ENCODE results near the gene PLAGL1. TPM values are rescaled to one million over a fixed set of nuclear protein-coding genes. Genes with fewer than 3 reads are reported as not detected.

PLAGL1 gene
- total and polyA plus RNA-seq, 2 of the 8 experiments (the other 6 are each of a cell fraction or from before 2014, with no cell fraction given), result 0.94 to 1.1 TPM

DNA sequence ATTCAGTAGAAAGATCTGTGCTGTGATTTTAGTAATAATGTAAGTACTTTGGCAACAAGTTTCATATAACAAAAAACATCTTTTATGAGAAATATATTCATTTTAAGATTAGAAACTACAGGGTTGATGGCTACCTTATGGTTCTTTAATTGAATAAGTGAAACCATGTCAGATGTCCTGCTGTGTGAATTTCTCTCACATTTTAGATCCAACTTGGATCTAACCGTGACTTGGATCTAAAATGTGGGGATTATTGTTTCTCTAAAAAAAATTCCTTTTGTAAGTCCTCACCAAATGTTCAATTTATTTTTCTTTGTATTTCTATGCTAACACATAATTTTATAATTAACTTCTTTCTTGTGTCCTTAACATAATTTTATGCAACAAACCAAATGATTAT, 113.4 kb downstream of the PLAGL1 start:
- Histone ChIP-seq H2AFZ (ENCODE audit: low read length) (no peak overlapping the region), H4K91ac (replicated peaks; ENCODE audit: insufficient read length, low read length) (no peak overlapping the region), H3K36me3 (ENCODE audit: control insufficient read depth in 2 of 4, insufficient read depth in 4 of 4, low read length in 3 of 4) (no peaks in the 10 kb centered on the region), H2BK5ac (ENCODE audit: low read depth, low read length) (no peak overlapping the region), H3K14ac (ENCODE audit: insufficient read length) (no peak overlapping the region), H3K4me3 (ENCODE audit: extremely low read depth in 1 of 4, insufficient read depth in 2 of 4, low read depth in 3 of 4, low read length in 4 of 4) (no peak overlapping the region), H2BK20ac (ENCODE audit: low read length) (no peak overlapping the region), H3K27me3 (replicated peaks in 1 of 4; ENCODE audit: control insufficient read depth in 3 of 4, extremely low read depth in 1 of 4, insufficient read depth in 3 of 4, low read length in 3 of 4) (no peaks in the 10 kb centered on the region), H4K8ac (ENCODE audit: extremely low read depth, insufficient read depth, low read length) (no peak overlapping the region), H3K18ac (ENCODE audit: extremely low read depth, low read length) (no peak overlapping the region), H3K9ac (replicated peaks in 1 of 4; ENCODE audit: extremely low read depth in 1 of 4, low read depth in 3 of 4, low read length in 3 of 4) (no peak overlapping the region), H2BK15ac (ENCODE audit: low read length) (no peak overlapping the region), H3K27ac (ENCODE audit: low read depth, low read length) (no peak overlapping the region), H3K4ac (replicated peaks; ENCODE audit: insufficient read length, low read depth, low read length) (no peak overlapping the region), H3K23me2 (ENCODE audit: low read depth, low read length) (no peaks in the 10 kb centered on the region; the same call in 1 of the 2 replicates), H3K9me3 (ENCODE audit: insufficient read depth in 2 of 2, low read depth in 1 of 2, low read length in 1 of 2) (no peaks in the 10 kb centered on the region), H3K4me2 (ENCODE audit: insufficient read depth in 1 of 2, low read depth in 2 of 2, low read length in 2 of 2) (no peak overlapping the region), H3K4me1 (replicated peaks in 1 of 4; ENCODE audit: control insufficient read depth in 3 of 4, insufficient read depth in 4 of 4, low read length in 3 of 4) (peaks cover 0 to 7% (median 0%) of the 10 kb centered on the region in 4 experiments; a peak in 2 of 7 replicates), H3K79me2 (ENCODE audit: control insufficient read depth in 1 of 2, insufficient read depth in 2 of 2, low read length in 2 of 2) (no peaks in the 10 kb centered on the region), H4K20me1 (replicated peaks in 1 of 2; ENCODE audit: control insufficient read depth in 1 of 2, insufficient read depth in 2 of 2, low read length in 2 of 2) (no peaks in the 10 kb centered on the region), H2AK5ac (ENCODE audit: low read depth, low read length) (no peak overlapping the region), H3K79me1 (ENCODE audit: low read depth, low read length) (no peaks in the 10 kb centered on the region), H2BK120ac (replicated peaks; ENCODE audit: low read depth, low read length) (no peak overlapping the region), H2BK12ac (ENCODE audit: low read depth, low read length) (no peak overlapping the region), H3K56ac (replicated peaks; ENCODE audit: insufficient read length, low read depth, low read length) (no peak overlapping the region), H3K23ac (ENCODE audit: insufficient read length) (no peak overlapping the region), H4K5ac (ENCODE audit: insufficient read length, low read depth, low read length) (no peak overlapping the region)
- DNase-seq (ENCODE audit: low read depth in 1 of 2, low spot score in 2 of 2) (no peak), FAIRE-seq (no peak)
- 100% methylated on average over 1 of the region's 1 CpG; no CpG with 5 or more reads in 1 of the 2 experiments for WGBS, 2 experiments (ENCODE audit: extremely low coverage in 1 of 2, insufficient coverage in 1 of 2, insufficient read length in 1 of 2, insufficient replicate concordance in 2 of 2, low coverage in 1 of 2, low lambda C conversion rate in 2 of 2, missing lambda C conversion rate in 1 of 2)
- POLR2A ChIA-PET (ENCODE audit: partially characterized antibody), result no interaction called here
- CTCF ChIA-PET (ENCODE audit: partially characterized antibody), result interaction anchor here (2.8 kb wide), 1 partner anchor 45 kb away, joined by 10 read pairs; no protein-coding TSS in a partner anchor
- TF ChIP-seq ZNF274 (IDR thresholded peaks at IDR 0.05; ENCODE audit: borderline replicate concordance, extremely low read depth, low read length) (no peak), NANOG (IDR thresholded peaks at IDR 0.05; ENCODE audit: insufficient read depth, low read depth, low read length, poor library complexity, severe bottlenecking) (no peak), SIX5 (IDR thresholded peaks at IDR 0.05; ENCODE audit: low read depth, low read length) (no peak), NRF1 (IDR thresholded peaks at IDR 0.05; ENCODE audit: low read depth, low read length) (no peak), CBX5 (IDR thresholded peaks at IDR 0.05; ENCODE audit: low read depth, low read length) (no peak), YY1 (IDR thresholded peaks at IDR 0.05; ENCODE audit: low read depth, low read length) (no peak), HDAC2 (IDR thresholded peaks at IDR 0.05; ENCODE audit: borderline replicate concordance in 1 of 2, low read depth in 2 of 2, low read length in 2 of 2) (no peak), SAP30 (IDR thresholded peaks at IDR 0.05; ENCODE audit: insufficient read depth, insufficient replicate concordance, low read length) (no peak), ASH2L (IDR thresholded peaks at IDR 0.05; ENCODE audit: low read length) (no peak), EP300 (IDR thresholded peaks at IDR 0.05; ENCODE audit: borderline replicate concordance in 1 of 2, low read depth in 2 of 2, low read length in 2 of 2) (no peak), BACH1 (IDR thresholded peaks at IDR 0.05; ENCODE audit: low read length) (no peak), USF2 (IDR thresholded peaks at IDR 0.05; ENCODE audit: low read length) (no peak)
